ENCODE measurements around the gene CDH13. TPM values are rescaled to one million over a fixed set of nuclear protein-coding genes. Genes with fewer than 3 reads are reported as not detected.

The CDH13 gene
- total RNA-seq: under 0.01 TPM

GRCh38 chr16:82626791-82627261, at the start of gene CDH13:
CDH13 (plus strand) TSS chr16:82626969.
- DNase-seq (ENCODE audit: low read depth in 2 of 3, low spot score in 2 of 3): no peak

- DNase-seq (ENCODE audit: low read depth in 2 of 3, low spot score in 2 of 3): no peak
Measured at GRCh38 chr16:82580298-82580890, 46.4 kb upstream of the CDH13 start.

GRCh38 chr16:82582975-82583374, 43.8 kb upstream of the CDH13 start:
- no peak for DNase-seq (ENCODE audit: low read depth in 2 of 3, low spot score in 2 of 3)

- DNase-seq (ENCODE audit: low read depth in 2 of 3, low spot score in 2 of 3): no peak
Measured at GRCh38 chr16:82583422-82583821, 43.3 kb upstream of the CDH13 start.

GRCh38 chr16:82584553-82585152, 42.1 kb upstream of the CDH13 start:
- DNase-seq (ENCODE audit: low read depth in 2 of 3, low spot score in 2 of 3): no peak

GRCh38 chr16:82585675-82586074, 41.1 kb upstream of the CDH13 start:
- no peak for DNase-seq (ENCODE audit: low read depth in 2 of 3, low spot score in 2 of 3)

- no peak for DNase-seq (ENCODE audit: low read depth in 2 of 3, low spot score in 2 of 3)
Measured at GRCh38 chr16:82586130-82586529, 40.6 kb upstream of the CDH13 start.

- DNase-seq (ENCODE audit: low read depth in 2 of 3, low spot score in 2 of 3): no peak
Measured at GRCh38 chr16:82587289-82587688, 39.5 kb upstream of the CDH13 start.

- DNase-seq (ENCODE audit: low read depth in 2 of 3, low spot score in 2 of 3): no peak
Measured at GRCh38 chr16:82589407-82589806, 37.4 kb upstream of the CDH13 start.

GRCh38 chr16:82594114-82594513, 32.7 kb upstream of the CDH13 start:
- DNase-seq (ENCODE audit: low read depth in 2 of 3, low spot score in 2 of 3): no peak

GRCh38 chr16:82598771-82599170, 28.0 kb upstream of the CDH13 start:
- DNase-seq (ENCODE audit: low read depth in 2 of 3, low spot score in 2 of 3): no peak

GRCh38 chr16:82601989-82602640, 24.7 kb upstream of the CDH13 start:
- no peak for DNase-seq (ENCODE audit: low read depth in 2 of 3, low spot score in 2 of 3)

- peak in 1 of 3 donors; percentile 13 for DNase-seq (ENCODE audit: low read depth in 2 of 3, low spot score in 2 of 3)
Measured at GRCh38 chr16:82603784-82604411, 22.9 kb upstream of the CDH13 start.

GRCh38 chr16:82605076-82605475, 21.7 kb upstream of the CDH13 start:
- DNase-seq (ENCODE audit: low read depth in 2 of 3, low spot score in 2 of 3): no peak

GRCh38 chr16:82605863-82606620, 20.7 kb upstream of the CDH13 start:
- DNase-seq (ENCODE audit: low read depth in 2 of 3, low spot score in 2 of 3): no peak

- no peak for DNase-seq (ENCODE audit: low read depth in 2 of 3, low spot score in 2 of 3)
Measured at GRCh38 chr16:82609140-82609539, 17.6 kb upstream of the CDH13 start.

- DNase-seq (ENCODE audit: low read depth in 2 of 3, low spot score in 2 of 3): no peak
Measured at GRCh38 chr16:82612263-82612662, 14.5 kb upstream of the CDH13 start.

GRCh38 chr16:82616356-82616755, 10.4 kb upstream of the CDH13 start:
- DNase-seq (ENCODE audit: low read depth in 2 of 3, low spot score in 2 of 3): no peak

- DNase-seq (ENCODE audit: low read depth in 2 of 3, low spot score in 2 of 3): no peak
Measured at GRCh38 chr16:82621781-82622180, 5.0 kb upstream of the CDH13 start.

- no peak for DNase-seq (ENCODE audit: low read depth in 2 of 3, low spot score in 2 of 3)
Measured at GRCh38 chr16:82623241-82623640, 3.5 kb upstream of the CDH13 start.

Measured in hematopoietic multipotent progenitor cell (in vitro differentiated cells).